DND-41 (cell line): ENCODE data around the gene ABCA3.
"Not testable (repeated sequence)": the region's sequence is repeated elsewhere in the genome, so short reads cannot be mapped to it uniquely, and the experiment has no call there.

Experiments
- ATAC-seq: fragments of 200-7000 bp; cut with Tn5 transposase; 3 replicates; pipeline ENCODE4 v1.9.1; 2021; ENCODE audit warnings: low read depth; ENCODE audit not compliant: insufficient read depth
- DNase-seq: peaks from one replicate; pipeline ENCODE4 v3.0.0-alpha.2; 2020
- H2AFZ ChIP-seq: 2 replicates; pipeline ENCODE4 v1.6.0; 2012; ENCODE audit warnings: low read depth, low read length
- H3K27ac ChIP-seq: 2 replicates; pipeline ENCODE4 v1.5.1; 2012; ENCODE audit warnings: low read length, inconsistent platforms
- H3K27me3 ChIP-seq: fragments of 200-600 bp; sonication (generic); 2 replicates; pipeline ENCODE4 v1.6.0; 2012; ENCODE audit warnings: low read length, mild to moderate bottlenecking, inconsistent platforms; ENCODE audit not compliant: insufficient read depth, poor library complexity
- H3K36me3 ChIP-seq: 2 replicates; pipeline ENCODE4 v1.5.1; 2012; ENCODE audit warnings: low read length, inconsistent platforms; ENCODE audit not compliant: insufficient read depth
- H3K4me1 ChIP-seq: 2 replicates; pipeline ENCODE4 v1.5.1; 2012; ENCODE audit warnings: mild to moderate bottlenecking, low read length; ENCODE audit not compliant: insufficient read depth
- H3K4me2 ChIP-seq: 2 replicates; pipeline ENCODE4 v1.6.0; 2012; ENCODE audit warnings: mild to moderate bottlenecking, moderate library complexity, low read length, inconsistent platforms; ENCODE audit not compliant: insufficient read depth
- H3K4me3 ChIP-seq, 2 experiments: fragments of 200-600 bp in 1 of 2; shearing (Covaris generic) in 1 of 2; 2 replicates each; pipeline ENCODE4 v1.5.1; 2012 to 2016; ENCODE audit warnings: inconsistent platforms in 2 of 2, low read length in 2 of 2, mild to moderate bottlenecking in 2 of 2, low read depth in 1 of 2, moderate library complexity in 1 of 2
- H3K79me2 ChIP-seq: 2 replicates; pipeline ENCODE4 v1.6.0; 2012; ENCODE audit warnings: low read length, inconsistent platforms; ENCODE audit not compliant: insufficient read depth
- H3K9ac ChIP-seq: 2 replicates; pipeline ENCODE4 v1.6.0; 2012; ENCODE audit warnings: low read depth, mild to moderate bottlenecking, inconsistent platforms, low read length, moderate library complexity
- H3K9me3 ChIP-seq: 2 replicates; pipeline ENCODE4 v1.5.1; 2012; ENCODE audit warnings: low read length, moderate library complexity, mild to moderate bottlenecking, inconsistent platforms; ENCODE audit not compliant: insufficient read depth, severe bottlenecking
- H4K20me1 ChIP-seq: 2 replicates; pipeline ENCODE4 v1.6.0; 2012; ENCODE audit warnings: low read length; ENCODE audit not compliant: insufficient read depth
- EZH2 ChIP-seq: IDR thresholded peaks from 3 replicates; pipeline ENCODE4 v1.6.1; 2012; ENCODE audit warnings: borderline replicate concordance, low read depth, mild to moderate bottlenecking, moderate library complexity, low read length, inconsistent platforms; ENCODE audit not compliant: severe bottlenecking
- TF ChIP-seq, protein P1 (sequence below): IDR thresholded peaks from 2 replicates; pipeline ENCODE4 v1.5.1; 2012; ENCODE audit warnings: borderline replicate concordance, low read length, moderate library complexity, mild to moderate bottlenecking; ENCODE audit not compliant: poor library complexity, severe bottlenecking; ENCODE audit errors: extremely low read depth

The ABCA3 gene

DNA sequence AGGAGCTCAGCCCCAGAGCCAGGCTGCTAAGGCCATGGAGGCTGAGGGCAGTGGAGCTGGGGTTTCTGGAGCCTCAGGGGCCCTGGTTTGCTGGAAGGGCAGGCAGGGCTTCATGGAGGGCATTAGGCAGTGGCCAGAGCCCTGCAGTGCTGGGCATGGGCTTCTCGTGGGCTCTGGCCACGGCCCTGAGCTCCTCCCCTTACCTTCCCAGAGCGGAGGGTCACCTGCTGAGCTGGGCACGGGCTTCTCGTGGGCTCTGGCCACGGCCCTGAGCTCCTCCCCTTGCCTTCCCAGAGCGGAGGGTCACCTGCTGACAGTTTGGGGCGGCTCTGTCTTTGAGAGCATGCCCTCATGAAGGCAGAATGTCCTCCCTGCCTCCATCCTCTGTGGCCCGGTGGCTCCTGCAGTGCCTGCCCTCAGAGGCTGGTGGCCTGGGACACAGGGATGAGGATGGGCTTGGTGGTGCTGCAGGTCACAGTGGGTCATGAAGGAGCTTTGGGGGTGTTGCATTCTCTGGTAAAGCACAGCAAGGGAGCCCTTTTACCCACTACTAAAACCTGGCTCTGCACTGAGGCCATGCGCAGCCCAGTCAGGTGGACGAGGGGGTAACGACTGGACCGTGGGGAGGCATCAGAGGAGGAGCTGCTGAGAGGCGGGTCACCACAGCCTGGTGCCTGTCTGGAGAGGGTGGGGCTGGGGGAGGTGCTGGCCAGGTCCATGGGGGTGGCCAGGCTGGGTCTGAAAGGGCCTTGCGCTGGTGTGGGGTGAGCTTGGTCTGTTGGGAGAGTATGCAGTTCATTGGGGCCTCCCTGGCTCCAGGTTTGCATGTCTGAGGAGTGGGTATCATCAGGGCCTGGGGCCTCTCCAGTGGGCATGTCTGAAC is 69.7 kb downstream of the ABCA3 start:
- peaks cover 11% of the 10 kb centered on the region for H3K36me3 ChIP-seq
- no peak overlapping the region for H3K27ac ChIP-seq
- TF ChIP-seq EZH2: no peak
- TF ChIP-seq, protein P1, sequence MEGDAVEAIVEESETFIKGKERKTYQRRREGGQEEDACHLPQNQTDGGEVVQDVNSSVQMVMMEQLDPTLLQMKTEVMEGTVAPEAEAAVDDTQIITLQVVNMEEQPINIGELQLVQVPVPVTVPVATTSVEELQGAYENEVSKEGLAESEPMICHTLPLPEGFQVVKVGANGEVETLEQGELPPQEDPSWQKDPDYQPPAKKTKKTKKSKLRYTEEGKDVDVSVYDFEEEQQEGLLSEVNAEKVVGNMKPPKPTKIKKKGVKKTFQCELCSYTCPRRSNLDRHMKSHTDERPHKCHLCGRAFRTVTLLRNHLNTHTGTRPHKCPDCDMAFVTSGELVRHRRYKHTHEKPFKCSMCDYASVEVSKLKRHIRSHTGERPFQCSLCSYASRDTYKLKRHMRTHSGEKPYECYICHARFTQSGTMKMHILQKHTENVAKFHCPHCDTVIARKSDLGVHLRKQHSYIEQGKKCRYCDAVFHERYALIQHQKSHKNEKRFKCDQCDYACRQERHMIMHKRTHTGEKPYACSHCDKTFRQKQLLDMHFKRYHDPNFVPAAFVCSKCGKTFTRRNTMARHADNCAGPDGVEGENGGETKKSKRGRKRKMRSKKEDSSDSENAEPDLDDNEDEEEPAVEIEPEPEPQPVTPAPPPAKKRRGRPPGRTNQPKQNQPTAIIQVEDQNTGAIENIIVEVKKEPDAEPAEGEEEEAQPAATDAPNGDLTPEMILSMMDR: no peak
- no peaks in the 10 kb centered on the region for H3K27me3 ChIP-seq
- H2AFZ ChIP-seq: no peak overlapping the region
- ATAC-seq (no peak), DNase-seq (no peak)
- no peak overlapping the region for H3K4me3 ChIP-seq
- H3K4me1 ChIP-seq: peaks cover 27% of the 10 kb centered on the region
- H3K4me2 ChIP-seq: peak overlapping the region; percentile 79; the same call in 1 of the 2 replicates
- H3K9me3 ChIP-seq: no peaks in the 10 kb centered on the region
- peaks cover 41% of the 10 kb centered on the region for H4K20me1 ChIP-seq
- peaks cover 38% of the 10 kb centered on the region for H3K79me2 ChIP-seq
- H3K9ac ChIP-seq: no peak overlapping the region

DNA sequence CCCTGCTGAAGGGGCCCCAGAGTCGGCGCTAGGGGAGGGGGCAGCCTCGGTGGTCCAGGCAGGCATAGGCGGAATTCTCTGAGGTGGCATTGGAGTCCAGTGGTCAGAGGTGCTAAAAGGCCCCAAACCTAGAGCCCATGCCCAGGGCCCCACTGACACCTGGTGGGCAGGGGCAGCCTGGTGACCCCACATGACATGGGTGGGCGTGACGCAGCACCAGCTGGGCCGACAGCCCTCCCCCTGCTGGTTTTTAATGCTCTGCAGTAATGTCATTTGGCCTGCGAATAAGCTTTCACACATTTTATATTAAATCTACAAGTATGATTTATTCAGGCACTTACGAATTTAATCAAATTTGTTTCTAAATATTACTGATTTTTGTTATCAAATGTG is 70.5 kb downstream of the ABCA3 start:
- Histone ChIP-seq H3K9ac (peak overlapping the region; percentile 91; the same call in 1 of the 2 replicates), H3K4me1 (peaks cover 34% of the 10 kb centered on the region), H3K36me3 (peaks cover 18% of the 10 kb centered on the region), H3K27ac (no peak overlapping the region), H3K27me3 (no peaks in the 10 kb centered on the region), H3K4me3 (peak overlapping the region in 1 of 2 experiments; percentile 85; a peak in 1 of 4 replicates), H4K20me1 (peaks cover 49% of the 10 kb centered on the region), H3K79me2 (peaks cover 45% of the 10 kb centered on the region), H3K9me3 (no peaks in the 10 kb centered on the region), H2AFZ (no peak overlapping the region), H3K4me2 (peak overlapping the region; percentile 79)
- DNase-seq (no peak), ATAC-seq (no peak)
- TF ChIP-seq EZH2: no peak
- TF ChIP-seq, protein P1: peak; percentile 6

DNA sequence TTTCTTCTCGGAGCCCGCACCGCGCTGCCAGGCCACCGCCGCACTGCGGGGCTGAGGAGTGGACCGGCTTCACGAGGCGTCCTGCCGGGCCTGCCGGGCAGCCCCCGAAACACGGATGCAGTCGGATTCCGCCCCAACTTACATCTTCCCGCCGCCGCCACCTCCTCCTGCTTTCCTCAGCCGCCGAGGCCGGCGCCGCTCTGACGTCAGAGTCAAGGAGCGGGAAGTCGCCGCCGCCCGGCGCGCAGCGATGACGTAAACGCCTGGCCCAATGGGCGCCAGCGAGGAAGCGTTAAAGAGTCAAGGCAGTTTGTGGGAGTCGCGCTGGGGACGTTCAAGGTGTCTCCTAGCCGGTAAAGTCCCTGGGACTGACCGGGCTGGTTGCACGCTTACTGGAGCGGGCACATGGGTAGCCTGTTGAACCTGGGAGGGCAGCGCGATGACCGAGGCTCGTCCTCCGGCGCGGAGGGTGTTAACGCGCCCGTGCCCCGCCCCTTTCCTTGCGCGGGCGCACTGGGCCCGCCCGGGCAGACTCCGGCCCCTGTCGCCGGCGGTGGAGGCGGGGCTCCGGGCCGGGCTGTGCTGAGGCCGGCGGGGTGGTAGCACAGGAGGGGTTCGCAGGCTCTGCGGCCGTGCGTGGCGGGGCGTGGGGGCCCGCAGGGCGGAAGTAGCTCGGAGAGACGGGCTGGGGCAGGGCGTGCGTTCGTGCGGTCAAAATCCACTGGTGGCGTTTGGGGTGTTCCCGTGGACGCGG is 72.4 kb downstream of the ABCA3 start, which contains the start of gene RNPS1:
TSS of gene RNPS1 (minus strand) at position 214 of the 754 bp plus-strand sequence. CDS start 3,483 bp downstream, outside the sequence.
- Histone ChIP-seq H3K27ac (peak within 1 kb of the TSS; percentile 98), H3K79me2 (peaks cover 65% of the 10 kb centered on the region), H3K9ac (peak within 1 kb of the TSS; percentile 91), H3K4me1 (peaks cover 40% of the 10 kb centered on the region), H2AFZ (peak within 1 kb of the TSS; percentile 98), H4K20me1 (peaks cover 66% of the 10 kb centered on the region), H3K4me2 (peak within 1 kb of the TSS; percentile 79), H3K36me3 (peaks cover 37% of the 10 kb centered on the region), H3K27me3 (no peaks in the 10 kb centered on the region), H3K4me3 (peak within 1 kb of the TSS; percentile 61 to 85), H3K9me3 (no peaks in the 10 kb centered on the region)
- ATAC-seq: peak; percentile 83
- peak; percentile 97 for DNase-seq
- TF ChIP-seq, protein P1: no peak
- no peak for TF ChIP-seq EZH2

DNA sequence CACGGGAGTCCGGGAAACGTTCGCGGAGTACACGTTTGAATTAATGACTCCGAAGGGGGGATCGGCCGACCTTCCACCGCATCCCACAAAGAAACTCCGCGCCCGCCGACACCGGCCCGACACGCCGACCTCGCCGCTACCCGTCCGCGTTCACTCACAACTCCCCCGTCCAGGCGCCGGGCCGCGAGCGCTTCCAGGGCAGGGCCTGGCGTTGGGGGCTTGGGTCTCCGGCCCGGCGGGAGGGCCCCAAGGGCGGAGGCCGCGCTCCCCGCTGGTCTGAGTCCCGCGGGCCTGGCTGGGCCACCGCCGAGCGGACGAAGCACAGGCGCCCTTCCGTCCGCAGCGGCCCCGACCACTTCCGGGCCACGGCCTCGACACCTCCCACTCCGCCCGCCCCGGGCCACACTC is 73.0 kb downstream of the ABCA3 start:
- peak; percentile 58 for ATAC-seq
- H3K4me1 ChIP-seq: peaks cover 40% of the 10 kb centered on the region
- not testable (repeated sequence) for DNase-seq, H3K27me3 ChIP-seq, H3K9me3 ChIP-seq
- peak overlapping the region; percentile 91 for H3K9ac ChIP-seq
- H3K27ac ChIP-seq: peak overlapping the region; percentile 98
- peak overlapping the region; percentile 98 for H2AFZ ChIP-seq
- H3K79me2 ChIP-seq: peaks cover 71% of the 10 kb centered on the region
- H4K20me1 ChIP-seq: peaks cover 70% of the 10 kb centered on the region
- peak overlapping the region; percentile 61 to 85 for H3K4me3 ChIP-seq
- H3K4me2 ChIP-seq: peak overlapping the region; percentile 79
- H3K36me3 ChIP-seq: peaks cover 43% of the 10 kb centered on the region

DNA sequence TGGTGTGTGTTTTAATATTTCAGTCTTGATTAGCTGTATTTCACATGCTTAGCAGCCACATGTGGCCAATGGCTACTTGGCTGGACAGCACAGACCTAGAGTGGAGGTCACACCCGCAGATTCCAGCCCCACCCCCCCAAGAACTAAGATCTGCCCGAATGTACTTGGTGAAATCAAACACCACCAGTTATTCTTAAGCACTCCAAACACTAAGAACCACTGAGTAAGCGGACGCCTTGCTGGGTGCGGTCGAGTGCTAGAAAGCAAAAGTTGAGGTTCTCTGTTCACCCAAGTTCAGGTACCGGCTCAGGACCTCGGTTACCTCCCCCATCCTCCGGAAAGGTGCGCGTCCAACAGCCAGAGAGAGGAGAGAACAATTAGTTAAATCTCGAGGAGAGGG is 73.6 kb downstream of the ABCA3 start:
- not testable (repeated sequence) for ATAC-seq
- H3K4me2 ChIP-seq: peak overlapping the region; percentile 79
- H3K4me3 ChIP-seq: peak overlapping the region; percentile 61 to 85; a peak in 3 of 4 replicates

More for the DNA sequence above, 73.6 kb downstream of the ABCA3 start:
- peak overlapping the region; percentile 91 for H3K9ac ChIP-seq
- H2AFZ ChIP-seq, DNase-seq, H3K9me3 ChIP-seq, H3K27me3 ChIP-seq: not testable (repeated sequence)
- H4K20me1 ChIP-seq: peaks cover 72% of the 10 kb centered on the region
- H3K27ac ChIP-seq: peak overlapping the region; percentile 98
- peaks cover 49% of the 10 kb centered on the region for H3K36me3 ChIP-seq
- peaks cover 40% of the 10 kb centered on the region for H3K4me1 ChIP-seq
- H3K79me2 ChIP-seq: peaks cover 77% of the 10 kb centered on the region
